Purkinje cell (primary cell): ENCODE measurements around the gene PIP4K2B. TPM values are rescaled to one million over a fixed set of nuclear protein-coding genes. Genes with fewer than 3 reads are reported as not detected.

Source experiments
- polyA plus RNA-seq: library from polyadenylated mRNA; unstranded; fragments of >200 nt; fragmentation: Nextera tagmentation; gene quantifications from 2 replicates; pipeline ENCODE4 v1.2.1, GENCODE V29; 2014

The PIP4K2B gene
- 4.6 and 7.9 TPM in 2 replicates for polyA plus RNA-seq

DNA sequence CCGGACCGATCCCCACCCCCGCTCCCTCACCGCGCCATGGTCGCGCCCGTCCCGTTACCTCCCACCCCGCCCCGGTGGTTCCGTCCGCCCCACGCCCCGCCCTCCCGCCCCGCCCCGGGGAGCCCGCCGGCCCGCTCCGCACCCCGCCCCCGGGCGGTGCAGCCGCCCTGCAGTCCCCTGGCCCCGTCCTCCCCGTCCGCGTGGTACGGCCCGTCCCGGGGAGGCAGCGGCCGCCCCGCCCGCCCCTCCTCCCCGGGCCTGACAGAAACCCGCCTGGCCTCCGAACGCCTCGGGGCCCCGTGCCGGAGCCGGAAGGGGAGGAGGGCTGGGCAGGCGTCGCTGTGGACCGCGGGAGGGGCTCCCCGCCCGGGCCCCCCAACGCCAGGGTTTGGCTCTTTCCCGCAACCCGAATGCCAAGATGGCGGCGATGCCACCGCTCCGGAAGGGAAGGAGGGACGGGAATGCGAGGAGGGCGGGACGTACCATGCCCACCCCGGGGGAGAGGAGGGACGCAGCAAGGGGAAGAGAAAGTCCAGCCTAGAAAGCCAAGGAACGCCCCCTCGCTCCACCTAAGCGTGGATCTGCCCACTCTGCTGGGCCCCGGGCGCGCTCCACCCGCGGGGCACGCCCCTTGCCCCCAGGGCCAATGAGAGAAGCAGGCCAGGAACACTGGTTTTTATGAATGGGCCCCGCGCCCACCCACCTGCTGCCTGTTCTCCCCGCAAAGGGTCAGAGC lies at the start of gene PIP4K2B:
Gene PIP4K2B, minus strand, starts transcription at position 56 of the 736 bp plus-strand sequence. CDS start 132 bp downstream, outside the sequence.

GRCh38 chr17:38824899-38825761 lies 25.8 kb upstream of the PIP4K2B start, which contains the start of gene CWC25:
Gene CWC25 (minus strand): TSS chr17:38825321. CDS start chr17:38825183, 138 bp downstream.

DNA sequence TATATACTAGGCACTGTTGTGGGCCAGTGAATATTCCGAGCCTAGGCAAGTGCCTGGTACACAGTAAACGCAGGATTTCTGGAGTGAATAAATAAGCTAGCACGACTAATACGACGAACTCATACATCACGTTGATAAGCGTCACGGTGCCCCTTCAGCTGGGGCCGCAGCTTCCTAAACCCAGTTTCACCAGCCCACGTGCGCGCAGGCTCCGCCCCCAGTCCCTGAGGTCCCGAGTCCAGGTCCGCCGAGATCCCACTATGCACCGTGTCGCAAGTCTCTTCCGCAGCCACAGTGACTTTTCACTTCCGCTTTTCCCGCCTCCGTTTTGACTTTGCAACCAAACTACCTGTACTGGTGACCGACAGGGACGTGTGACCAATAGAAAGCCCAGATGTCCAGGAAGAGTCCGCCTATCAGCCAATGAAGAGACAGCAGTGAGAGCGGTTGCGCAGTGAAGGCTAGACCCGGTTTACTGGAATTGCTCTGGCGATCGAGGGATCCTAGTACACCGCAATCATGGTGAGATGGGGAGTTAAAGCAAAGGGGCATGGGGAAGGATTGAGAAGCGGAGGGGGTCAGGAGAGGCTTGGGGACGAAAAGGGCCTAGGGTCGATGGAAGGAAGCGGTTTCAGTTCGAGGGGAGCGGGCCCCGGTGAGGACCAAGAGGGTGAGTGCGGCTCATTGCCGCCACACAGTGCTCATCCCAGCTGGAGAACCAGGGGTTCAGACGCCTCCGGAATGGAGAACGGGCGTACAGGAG lies 46.9 kb downstream of the PIP4K2B start, which contains the start of gene PSMB3:
Gene PSMB3, plus strand, starts transcription at position 434 of the 763 bp plus-strand sequence. Its CDS starts 86 bp downstream, at position 520.

GRCh38 chr17:38748149-38748891 lies 51.0 kb downstream of the PIP4K2B start, which contains the start of gene PCGF2:
Gene PCGF2 (minus strand): TSS chr17:38748336. CDS start chr17:38740402, 7,934 bp downstream.

GRCh38 chr17:38729886-38730525 lies 69.3 kb downstream of the PIP4K2B start, which contains the start of gene CISD3:
Gene CISD3 (plus strand): TSS chr17:38730341. CDS start chr17:38730359, 18 bp downstream.

Other genes starting within 250 kb of the PIP4K2B start
- gene SRCIN1, start 193.6 kb downstream of the PIP4K2B start, polyA plus RNA-seq = 0.88 and 2.2 TPM in 2 replicates
- 0.60 and 1.2 TPM in 2 replicates for gene EPOP, start 124.6 kb downstream of the PIP4K2B start, polyA plus RNA-seq
- gene MLLT6, start 94.3 kb downstream of the PIP4K2B start, polyA plus RNA-seq = 0.46 and 2.3 TPM in 2 replicates
- gene CISD3, start 69.2 kb downstream of the PIP4K2B start, polyA plus RNA-seq = 6.0 and 8.0 TPM in 2 replicates
- 1.1 and 11.2 TPM in 2 replicates for gene PCGF2, start 51.2 kb downstream of the PIP4K2B start, polyA plus RNA-seq
- 657 and 801 TPM in 2 replicates for gene PSMB3, start 46.8 kb downstream of the PIP4K2B start, polyA plus RNA-seq
- 5.0 and 23.1 TPM in 2 replicates for gene CWC25, start 25.8 kb upstream of the PIP4K2B start, polyA plus RNA-seq
- gene RPL23, start 54.2 kb upstream of the PIP4K2B start, polyA plus RNA-seq = 794 and 943 TPM in 2 replicates
- 15.3 and 23.2 TPM in 2 replicates for gene LASP1, start 70.5 kb upstream of the PIP4K2B start, polyA plus RNA-seq
- not detected in 2 replicates for gene FBXO47, start 167.8 kb upstream of the PIP4K2B start, polyA plus RNA-seq